CD4-positive, alpha-beta T cell treated with Interleukin-15 for 1 hour (primary cell): ENCODE data around the gene SLC7A9.
"Not testable (repeated sequence)": the region's sequence is repeated elsewhere in the genome, so short reads cannot be mapped to it uniquely, and the experiment has no call there.

Experiments
- DNase-seq: peaks from one replicate; pipeline ENCODE4 v3.0.0-alpha.2; 2020

SLC7A9 gene

GRCh38 chr19:32787161-32787813 lies 82.3 kb downstream of the SLC7A9 start:
- not testable (repeated sequence) for DNase-seq

- not testable (repeated sequence) for DNase-seq
These were observed 87.5 kb downstream of the SLC7A9 start for GRCh38 chr19:32782089-32782488.

GRCh38 chr19:32781280-32781679 lies 88.3 kb downstream of the SLC7A9 start:
- DNase-seq: no peak
